Thymus (tissue), 11 donors: ENCODE results near the gene TMUB1. TPM values are rescaled to one million over a fixed set of nuclear protein-coding genes. Genes with fewer than 3 reads are reported as not detected.

Experiments
- DNase-seq, 9 donors: peaks; one replicate each; pipeline ENCODE4 v3.0.0-alpha.2; 2013; ENCODE audit warnings: low spot score in 9 of 9, low read depth in 6 of 9, missing footprints in 1 of 9
- H3K27ac ChIP-seq, 2 donors: one replicate each; pipeline ENCODE4 v1.5.1; 2013; ENCODE audit warnings: control low read depth in 1 of 2, low read depth in 1 of 2, low read length in 1 of 2, mild to moderate bottlenecking in 1 of 2, moderate library complexity in 1 of 2
- H3K27me3 ChIP-seq, 2 donors: one replicate each; pipeline ENCODE4 v1.5.1; 2013; ENCODE audit warnings: low read length in 1 of 2; ENCODE audit not compliant: control insufficient read depth in 2 of 2, insufficient read depth in 1 of 2
- H3K36me3 ChIP-seq, 2 donors: one replicate each; pipeline ENCODE4 v1.5.1; 2013; ENCODE audit warnings: low read length in 1 of 2, mild to moderate bottlenecking in 1 of 2, moderate library complexity in 1 of 2; ENCODE audit not compliant: control insufficient read depth in 2 of 2, insufficient read depth in 2 of 2
- H3K4me1 ChIP-seq, 2 donors: one replicate each; pipeline ENCODE4 v1.5.1; 2013; ENCODE audit warnings: low read length in 2 of 2; ENCODE audit not compliant: control insufficient read depth in 2 of 2, insufficient read depth in 2 of 2
- H3K4me3 ChIP-seq, 2 donors: one replicate each; pipeline ENCODE4 v1.5.1; 2013; ENCODE audit warnings: low read length in 2 of 2, control low read depth in 1 of 2, mild to moderate bottlenecking in 1 of 2
- H3K9me3 ChIP-seq, 2 donors: one replicate each; pipeline ENCODE4 v1.5.1; 2013; ENCODE audit warnings: low read length in 1 of 2, mild to moderate bottlenecking in 1 of 2; ENCODE audit not compliant: control insufficient read depth in 2 of 2, insufficient read depth in 1 of 2
- WGBS: extraction: QIAGEN DNeasy Blood & Tissue Kit; methylation state at CpG from one replicate; pipeline ENCODE4 v1.1.7; 2013; 5-methylcytosine and 5-hydroxymethylcytosine counted together
- polyA plus RNA-seq: library from polyadenylated mRNA; stranded (reverse); fragments of 200-250 nt; gene quantifications from one replicate; pipeline ENCODE4 v1.2.3, GENCODE V29; 2013
- total RNA-seq: library from RNA; stranded (reverse); fragments of 120-200 nt; gene quantifications from one replicate; pipeline ENCODE4 v1.2.4, GENCODE V29; 2013
- donor health status: healthy.

Gene TMUB1
- total and polyA plus RNA-seq, 2 donors = 17.0 to 68.4 TPM

- no peak overlapping the region for H3K4me3 ChIP-seq
- H3K36me3 ChIP-seq = no peaks in the 10 kb centered on the region
- H3K27me3 ChIP-seq = peaks cover 24 to 60% of the 10 kb centered on the region in 2 donors
- 55% methylated on average over 20 of the region's 20 CpGs for WGBS
- peak in 7 of 9 donors; percentile 38 to 71 (median 56) for DNase-seq
- H3K27ac ChIP-seq = no peak overlapping the region
- no peaks in the 10 kb centered on the region for H3K9me3 ChIP-seq
- peaks cover 0 to 11% of the 10 kb centered on the region in 2 donors for H3K4me1 ChIP-seq
Measured at GRCh38 chr7:151110941-151111645, 27.8 kb upstream of the TMUB1 start.

- DNase-seq = no peak
- H3K4me1 ChIP-seq = peaks cover 0 to 11% of the 10 kb centered on the region in 2 donors
Measured at GRCh38 chr7:151110236-151110940, 27.1 kb upstream of the TMUB1 start.

GRCh38 chr7:151109094-151110048 is 26.1 kb upstream of the TMUB1 start:
- Histone ChIP-seq H3K4me1 (peaks cover 0 to 11% of the 10 kb centered on the region in 2 donors), H3K9me3 (no peaks in the 10 kb centered on the region), H3K27me3 (peaks cover 7 to 57% of the 10 kb centered on the region in 2 donors), H3K4me3 (no peak overlapping the region), H3K27ac (no peak overlapping the region), H3K36me3 (no peaks in the 10 kb centered on the region)
- DNase-seq = no peak
- WGBS = 94% methylated on average over 15 of the region's 15 CpGs

More at GRCh38 chr7:151110236-151110940, 27.1 kb upstream of the TMUB1 start:
- Histone ChIP-seq H3K4me3 (no peak overlapping the region), H3K27me3 (peaks cover 17 to 53% of the 10 kb centered on the region in 2 donors), H3K27ac (no peak overlapping the region), H3K36me3 (no peaks in the 10 kb centered on the region), H3K9me3 (no peaks in the 10 kb centered on the region)
- 92% methylated on average over 11 of the region's 11 CpGs for WGBS

GRCh38 chr7:151107882-151108281 is 24.6 kb upstream of the TMUB1 start:
- no peak for DNase-seq
- Histone ChIP-seq H3K4me1 (peaks cover 0 to 6% of the 10 kb centered on the region in 2 donors), H3K27ac (no peak overlapping the region)

GRCh38 chr7:151104411-151105235 is 21.3 kb upstream of the TMUB1 start:
- Histone ChIP-seq H3K27me3 (peaks cover 0 to 16% of the 10 kb centered on the region in 2 donors), H3K36me3 (no peaks in the 10 kb centered on the region), H3K4me1 (no peaks in the 10 kb centered on the region), H3K9me3 (no peaks in the 10 kb centered on the region), H3K27ac (no peak overlapping the region), H3K4me3 (no peak overlapping the region)
- 68% methylated on average over 23 of the region's 23 CpGs for WGBS
- no peak for DNase-seq

More at GRCh38 chr7:151107882-151108281, 24.6 kb upstream of the TMUB1 start:
- Histone ChIP-seq H3K4me3 (no peak overlapping the region), H3K36me3 (no peaks in the 10 kb centered on the region), H3K9me3 (no peaks in the 10 kb centered on the region), H3K27me3 (peaks cover 0 to 42% of the 10 kb centered on the region in 2 donors)
- WGBS = 96% methylated on average over 10 of the region's 10 CpGs

GRCh38 chr7:151103973-151104372 is 20.7 kb upstream of the TMUB1 start:
- H3K4me3 ChIP-seq = no peak overlapping the region
- 89% methylated on average over 12 of the region's 12 CpGs for WGBS
- H3K27me3 ChIP-seq = peaks cover 0 to 15% of the 10 kb centered on the region in 2 donors
- H3K4me1 ChIP-seq = no peaks in the 10 kb centered on the region
- H3K27ac ChIP-seq = no peak overlapping the region
- DNase-seq = no peak
- no peaks in the 10 kb centered on the region for H3K36me3 ChIP-seq
- H3K9me3 ChIP-seq = no peaks in the 10 kb centered on the region

DNA sequence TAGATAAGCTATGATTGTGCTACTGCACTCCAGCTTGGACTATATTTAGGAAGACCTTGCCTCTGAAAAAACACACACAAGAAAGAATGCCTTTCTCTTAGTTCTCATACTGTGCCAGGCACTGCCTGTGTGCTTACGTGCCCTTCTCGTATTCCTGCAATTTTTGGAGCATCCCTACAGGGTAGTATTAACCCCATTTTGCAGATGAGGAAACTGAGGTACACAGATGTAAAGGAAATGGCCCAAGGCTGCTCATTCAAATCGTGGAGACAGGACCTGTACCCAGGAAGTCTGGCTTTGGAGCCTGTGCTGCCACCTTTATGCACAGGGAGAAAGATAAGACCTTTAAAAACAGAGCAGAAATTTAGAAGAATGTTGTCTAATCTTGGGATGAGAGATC is 19.7 kb upstream of the TMUB1 start:
- Histone ChIP-seq H3K36me3 (no peaks in the 10 kb centered on the region), H3K27me3 (peaks cover 0 to 10% of the 10 kb centered on the region in 2 donors), H3K4me3 (no peak overlapping the region), H3K4me1 (no peaks in the 10 kb centered on the region), H3K27ac (no peak overlapping the region), H3K9me3 (no peaks in the 10 kb centered on the region)
- WGBS = 78% methylated on average over 3 of the region's 3 CpGs
- DNase-seq = no peak

DNA sequence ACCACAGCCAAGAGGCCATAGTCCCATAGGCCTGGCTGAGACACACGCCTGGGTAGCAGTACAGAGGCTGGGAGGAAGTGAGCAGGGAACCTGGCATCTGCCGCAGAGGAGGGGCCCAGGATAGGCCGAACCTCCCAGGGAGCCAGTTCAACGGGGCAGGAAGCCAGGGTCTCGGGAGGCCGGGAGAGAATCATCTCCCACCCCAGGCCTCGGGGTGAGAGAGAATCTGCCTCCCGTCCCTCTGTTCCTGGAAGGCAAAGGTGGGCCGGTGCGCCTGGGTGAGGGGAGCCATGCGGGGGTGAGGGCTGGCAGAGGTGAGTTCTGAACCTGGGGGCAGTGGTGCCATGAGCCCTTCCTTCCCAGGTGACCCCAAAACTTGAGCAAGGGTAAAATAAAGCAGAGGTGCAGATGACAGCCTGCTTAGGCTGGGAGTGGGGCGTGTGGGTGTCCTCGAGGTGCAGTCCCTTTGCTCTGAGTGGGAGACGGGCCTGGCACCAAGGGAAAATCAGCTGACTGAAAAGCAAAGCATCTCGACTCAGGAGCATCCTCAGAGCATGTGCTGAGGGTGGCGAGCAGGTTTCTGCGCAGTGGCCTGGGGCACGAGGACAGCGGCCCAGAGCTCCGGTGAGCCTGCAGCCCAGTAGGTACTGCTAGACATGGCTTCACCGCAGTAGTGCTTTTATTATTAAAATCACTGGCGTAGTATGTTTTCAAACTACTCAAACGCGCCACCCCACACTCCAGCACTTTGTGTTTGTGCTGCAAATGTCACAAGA is 18.5 kb upstream of the TMUB1 start:
- H3K9me3 ChIP-seq = no peaks in the 10 kb centered on the region
- no peaks in the 10 kb centered on the region for H3K36me3 ChIP-seq
- no peak for DNase-seq
- peaks cover 0 to 10% of the 10 kb centered on the region in 2 donors for H3K27me3 ChIP-seq
- H3K27ac ChIP-seq = no peak overlapping the region
- no peak overlapping the region for H3K4me3 ChIP-seq
- 93% methylated on average over 24 of the region's 24 CpGs for WGBS
- H3K4me1 ChIP-seq = no peaks in the 10 kb centered on the region
